B cell (primary cell): Measurements from ENCODE around the gene NEO1. TPM values are rescaled to one million over a fixed set of nuclear protein-coding genes. Genes with fewer than 3 reads are reported as not detected.

Experiments used
- ATAC-seq: fragments of 200-7000 bp; cut with Tn5 transposase; one replicate; pipeline ENCODE4 v1.10.0; 2021; ENCODE audit warnings: low read depth, mild to moderate bottlenecking, moderate number of reproducible peaks, moderate library complexity
- CTCF ChIA-PET: fragments of 350-600 bp; sonication (Branson Sonifier 250); formaldehyde crosslinking; loops from one replicate; lab custom pipeline; 2021; ENCODE audit warnings: antibody characterized with exemption, inconsistent platforms; lab: Charles Lee
- POLR2A ChIA-PET: fragments of 350-600 bp; sonication (Branson Sonifier 250); formaldehyde crosslinking; loops from one replicate; lab custom pipeline; 2021; ENCODE audit warnings: antibody characterized with exemption; lab: Charles Lee
- DNase-seq: peaks from one replicate; pipeline ENCODE4 v3.0.0; 2013
- H2AFZ ChIP-seq: 2 replicates; pipeline ENCODE4 v1.6.1; 2012; ENCODE audit warnings: mild to moderate bottlenecking, low read depth, low read length; ENCODE audit not compliant: insufficient read depth, poor library complexity, severe bottlenecking
- H3K27ac ChIP-seq, 2 donors: 1 replicate in 1 of 2; 2 replicates in 1 of 2; pipeline ENCODE4 v1.5.1; 2012 to 2013; ENCODE audit warnings: low read length in 2 of 2, mild to moderate bottlenecking in 2 of 2, moderate library complexity in 1 of 2
- H3K27me3 ChIP-seq, 4 experiments: fragments of 200-600 bp in 1 of 4; sonication (generic) in 1 of 4; replicated peaks in 1 of 4; 1 replicate in 2 of 4; 2 replicates in 2 of 4; pipeline versions ENCODE4 v1.6.1 to v1.7.0; 2013 to 2016; ENCODE audit warnings: low read length in 3 of 4, mild to moderate bottlenecking in 2 of 4, mixed read lengths in 1 of 4, moderate library complexity in 1 of 4; ENCODE audit not compliant: insufficient read depth in 4 of 4, control insufficient read depth in 3 of 4; ENCODE audit errors: control extremely low read depth in 1 of 4
- H3K36me3 ChIP-seq, 2 experiments: replicated peaks in 1 of 2; 1 replicate in 1 of 2; 2 replicates in 1 of 2; pipeline versions ENCODE4 v1.6.1 to v1.7.1; 2013; ENCODE audit warnings: low read length in 1 of 2; ENCODE audit not compliant: insufficient read depth in 2 of 2, control insufficient read depth in 1 of 2; ENCODE audit errors: control extremely low read depth in 1 of 2, extremely low read depth in 1 of 2
- H3K4me1 ChIP-seq, 2 donors: fragments of 200-600 bp in 1 of 2; sonication (generic) in 1 of 2; 1 replicate in 1 of 2; 2 replicates in 1 of 2; pipeline versions ENCODE4 v1.5.1 to v1.6.1; 2013 to 2017; ENCODE audit warnings: low read length in 2 of 2; ENCODE audit not compliant: control insufficient read depth in 2 of 2, insufficient read depth in 2 of 2
- H3K4me2 ChIP-seq: replicated peaks from 2 replicates; pipeline ENCODE3; 2012; ENCODE audit warnings: mild to moderate bottlenecking, low read depth, low read length; ENCODE audit not compliant: poor library complexity, severe bottlenecking
- H3K4me3 ChIP-seq, 5 experiments: fragments of 200-600 bp in 1 of 5; sonication (generic) in 1 of 5; 1 replicate in 3 of 5; 2 replicates in 2 of 5; pipeline versions ENCODE4 v1.5.1 to v1.7.0; 2011 to 2016; ENCODE audit warnings: low read length in 4 of 5, mild to moderate bottlenecking in 4 of 5, low read depth in 2 of 5, control low read depth in 1 of 5, moderate library complexity in 1 of 5; ENCODE audit not compliant: insufficient read depth in 1 of 5; ENCODE audit errors: control extremely low read depth in 1 of 5, extremely low read depth in 1 of 5
- H3K79me2 ChIP-seq: fragments of 200-600 bp; sonication (generic); one replicate; pipeline ENCODE4 v1.6.0; 2016; ENCODE audit warnings: low read length; ENCODE audit not compliant: control insufficient read depth, insufficient read depth
- H3K9ac ChIP-seq: fragments of 200-600 bp; sonication (generic); 2 replicates; pipeline ENCODE4 v1.6.1; 2017; ENCODE audit warnings: mild to moderate bottlenecking, low read length, moderate library complexity
- H3K9me3 ChIP-seq, 3 donors: one replicate each; pipeline versions ENCODE4 v1.6.1 to v1.7.1; 2013; ENCODE audit warnings: low read length in 2 of 3; ENCODE audit not compliant: control insufficient read depth in 2 of 3, insufficient read depth in 1 of 3; ENCODE audit errors: control extremely low read depth in 1 of 3
- H4K20me1 ChIP-seq: 2 replicates; pipeline ENCODE4 v1.6.0; 2012; ENCODE audit warnings: mild to moderate bottlenecking, low read length; ENCODE audit not compliant: insufficient read depth, control insufficient read depth, poor library complexity, severe bottlenecking
- H3K27ac Mint-ChIP-seq: one replicate; pipeline ENCODE4 v1.8.0; 2021; ENCODE audit warnings: mixed read lengths
- H3K27me3 Mint-ChIP-seq: one replicate; pipeline ENCODE4 v1.8.0; 2021; ENCODE audit warnings: mixed read lengths
- H3K4me1 Mint-ChIP-seq: one replicate; pipeline ENCODE4 v1.8.0; 2021; ENCODE audit warnings: mixed read lengths
- H3K4me3 Mint-ChIP-seq: one replicate; pipeline ENCODE4 v1.8.0; 2021; ENCODE audit warnings: mixed read lengths
- H3K9me3 Mint-ChIP-seq: one replicate; pipeline ENCODE4 v1.8.0; 2022; ENCODE audit warnings: mixed read lengths; ENCODE audit not compliant: insufficient read depth
- EZH2 ChIP-seq: IDR thresholded peaks from 2 replicates; pipeline ENCODE4 v1.6.1; 2012; ENCODE audit warnings: borderline replicate concordance, low read depth, mild to moderate bottlenecking, moderate library complexity, low read length; ENCODE audit not compliant: insufficient read depth, poor library complexity, severe bottlenecking
- WGBS: methylation state at CpG from one replicate; pipeline ENCODE4 v1.1.5; 2013; ENCODE audit warnings: missing lambda C conversion rate; ENCODE audit not compliant: insufficient coverage; 5-methylcytosine and 5-hydroxymethylcytosine counted together
- intact Hi-C: fragments of 100-400 bp; cut with micrococcal nuclease; formaldehyde crosslinking; loops from one replicate; pipeline ENCODE4 v1.10.0; 2022
- polyA plus RNA-seq: library from polyadenylated mRNA; depleted of rRNA; stranded (reverse); fragments of >200 nt; gene quantifications from 2 replicates; pipeline ENCODE4 v1.2.3, GENCODE V29; 2012
- total RNA-seq, 2 donors: library from RNA; stranded (reverse); fragments of 120-200 nt in 1 of 2; gene quantifications; 1 replicate in 1 of 2; 2 replicates in 1 of 2; pipeline versions ENCODE4 v1.2.3 to v1.2.4, GENCODE V29; 2013 to 2022
- TF ChIP-seq, protein P1 (sequence below): fragments of 200-600 bp; IDR thresholded peaks from one replicate; pipeline ENCODE4 v1.8.0; 2022; ENCODE audit warnings: antibody characterized with exemption, mild to moderate bottlenecking

The NEO1 gene
- total and polyA plus RNA-seq, 2 donors (not counting 1 experiment from before 2014, with no cell fraction given), result 1.3 to 3.9 TPM

DNA sequence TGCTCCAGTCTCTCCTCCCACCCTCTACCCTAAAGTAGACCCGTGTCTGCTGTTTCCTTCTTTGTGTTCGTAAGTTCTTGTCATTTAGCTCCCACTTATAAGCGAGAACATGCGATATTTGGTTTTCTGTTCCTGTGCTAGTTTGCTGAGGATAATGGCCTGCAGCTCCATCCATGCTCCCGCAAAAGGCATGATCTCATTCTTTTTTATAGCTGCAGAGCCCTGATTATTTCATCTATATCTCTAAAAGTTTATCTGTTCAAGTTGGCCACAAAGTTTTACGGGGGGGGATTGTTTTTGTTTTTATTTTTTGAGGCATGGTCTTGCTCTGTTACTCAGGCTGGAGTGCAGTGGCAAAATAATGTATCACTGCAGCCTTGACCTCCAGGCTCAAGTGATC lies 4.4 kb upstream of the NEO1 start:
- H3K27me3 Mint-ChIP-seq, result peaks cover 35% of the 10 kb centered on the region
- Histone ChIP-seq H3K27me3 (peaks cover 0 to 16% (median 4%) of the 10 kb centered on the region in 4 experiments), H3K9ac (no peak overlapping the region), H3K9me3 (no peaks in the 10 kb centered on the region), H4K20me1 (no peaks in the 10 kb centered on the region), H3K27ac (no peak overlapping the region), H3K36me3 (no peaks in the 10 kb centered on the region), H3K4me1 (peaks cover 0 to 4% of the 10 kb centered on the region in 2 donors), H3K79me2 (no peaks in the 10 kb centered on the region), H2AFZ (no peak overlapping the region), H3K4me2 (no peak overlapping the region), H3K4me3 (no peak overlapping the region)
- WGBS, result 80% methylated on average over 1 of the region's 6 CpGs
- ATAC-seq, result no peak
- no peak for DNase-seq
- ChIA-PET CTCF (no interaction called here), POLR2A (no interaction called here)
- peaks cover 3% of the 10 kb centered on the region for H3K4me1 Mint-ChIP-seq
- no peak overlapping the region for H3K27ac Mint-ChIP-seq
- intact Hi-C loops, result no loop called here
- H3K4me3 Mint-ChIP-seq, result no peak overlapping the region
- TF ChIP-seq, protein P1, sequence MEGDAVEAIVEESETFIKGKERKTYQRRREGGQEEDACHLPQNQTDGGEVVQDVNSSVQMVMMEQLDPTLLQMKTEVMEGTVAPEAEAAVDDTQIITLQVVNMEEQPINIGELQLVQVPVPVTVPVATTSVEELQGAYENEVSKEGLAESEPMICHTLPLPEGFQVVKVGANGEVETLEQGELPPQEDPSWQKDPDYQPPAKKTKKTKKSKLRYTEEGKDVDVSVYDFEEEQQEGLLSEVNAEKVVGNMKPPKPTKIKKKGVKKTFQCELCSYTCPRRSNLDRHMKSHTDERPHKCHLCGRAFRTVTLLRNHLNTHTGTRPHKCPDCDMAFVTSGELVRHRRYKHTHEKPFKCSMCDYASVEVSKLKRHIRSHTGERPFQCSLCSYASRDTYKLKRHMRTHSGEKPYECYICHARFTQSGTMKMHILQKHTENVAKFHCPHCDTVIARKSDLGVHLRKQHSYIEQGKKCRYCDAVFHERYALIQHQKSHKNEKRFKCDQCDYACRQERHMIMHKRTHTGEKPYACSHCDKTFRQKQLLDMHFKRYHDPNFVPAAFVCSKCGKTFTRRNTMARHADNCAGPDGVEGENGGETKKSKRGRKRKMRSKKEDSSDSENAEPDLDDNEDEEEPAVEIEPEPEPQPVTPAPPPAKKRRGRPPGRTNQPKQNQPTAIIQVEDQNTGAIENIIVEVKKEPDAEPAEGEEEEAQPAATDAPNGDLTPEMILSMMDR, result no peak
- TF ChIP-seq EZH2, result no peak
- no peaks in the 10 kb centered on the region for H3K9me3 Mint-ChIP-seq

GRCh38 chr15:73048624-73049295 lies 3.5 kb upstream of the NEO1 start:
- DNase-seq (no peak), ATAC-seq (no peak)
- Histone ChIP-seq H3K36me3 (no peaks in the 10 kb centered on the region), H3K27ac (no peak overlapping the region), H3K9ac (no peak overlapping the region), H3K4me1 (peaks cover 8 to 11% of the 10 kb centered on the region in 2 donors), H3K79me2 (no peaks in the 10 kb centered on the region), H4K20me1 (no peaks in the 10 kb centered on the region), H3K27me3 (peaks cover 0 to 22% (median 12%) of the 10 kb centered on the region in 4 experiments), H2AFZ (no peak overlapping the region), H3K4me2 (no peak overlapping the region), H3K4me3 (no peak overlapping the region), H3K9me3 (no peaks in the 10 kb centered on the region)
- no peak overlapping the region for H3K4me3 Mint-ChIP-seq
- CTCF ChIA-PET, result no interaction called here
- 49% methylated on average over 3 of the region's 3 CpGs for WGBS
- no peaks in the 10 kb centered on the region for H3K9me3 Mint-ChIP-seq
- no peak overlapping the region for H3K27ac Mint-ChIP-seq
- peaks cover 43% of the 10 kb centered on the region for H3K27me3 Mint-ChIP-seq
- POLR2A ChIA-PET, result no interaction called here
- TF ChIP-seq, protein P1, result no peak
- no peak for TF ChIP-seq EZH2
- intact Hi-C loops, result no loop called here
- peaks cover 10% of the 10 kb centered on the region for H3K4me1 Mint-ChIP-seq
